GM23338 (cell line): Measurements from ENCODE around the gene CDHR3.

Source experiments
- CREB1 ChIP-seq: fragments of 250-450 bp; sonication (Bioruptor Pico); IDR thresholded peaks from 2 replicates; pipeline ENCODE4 v1.5.0; 2020; ENCODE audit warnings: low read depth, mild to moderate bottlenecking, moderate library complexity
- CTCF ChIP-seq, 2 experiments: fragments of 200-600 bp in 1 of 2; sonication (generic) in 1 of 2; conservative IDR thresholded peaks; 2 replicates each; pipeline versions ENCODE4 v1.5.1 to v1.6.1; 2016 to 2017; ENCODE audit warnings: antibody characterized with exemption in 2 of 2, low read depth in 2 of 2, mild to moderate bottlenecking in 2 of 2, moderate library complexity in 1 of 2
- ETS1 ChIP-seq: IDR thresholded peaks from 2 replicates; pipeline ENCODE4 v1.6.1; 2016; ENCODE audit warnings: antibody characterized with exemption
- EZH2 ChIP-seq: fragments of 200-600 bp; sonication (generic); IDR thresholded peaks from one replicate; pipeline ENCODE4 v1.8.0; 2017; ENCODE audit warnings: antibody characterized with exemption, mild to moderate bottlenecking, low read depth; ENCODE audit not compliant: unreplicated experiment
- REST ChIP-seq: IDR thresholded peaks from one replicate; pipeline ENCODE4 v1.6.1; 2018; ENCODE audit warnings: antibody characterized with exemption; ENCODE audit not compliant: unreplicated experiment

- TF ChIP-seq EZH2 (no peak), REST (no peak), CTCF (conservative IDR thresholded peaks at IDR 0.05; ENCODE audit: low read depth in 2 of 2) (no peak), ETS1 (no peak), CREB1 (CRISPR knock-in tag) (no peak)
Observed at GRCh38 chr7:106082087-106082854, 119.2 kb downstream of the CDHR3 start.
